Left hindlimb (tissue), 1 donor: ENCODE results near the gene CXCL14.

Source experiments
- DNase-seq: peaks from one replicate; pipeline ENCODE4 v3.0.0-alpha.2; 2018

CXCL14 gene

DNA sequence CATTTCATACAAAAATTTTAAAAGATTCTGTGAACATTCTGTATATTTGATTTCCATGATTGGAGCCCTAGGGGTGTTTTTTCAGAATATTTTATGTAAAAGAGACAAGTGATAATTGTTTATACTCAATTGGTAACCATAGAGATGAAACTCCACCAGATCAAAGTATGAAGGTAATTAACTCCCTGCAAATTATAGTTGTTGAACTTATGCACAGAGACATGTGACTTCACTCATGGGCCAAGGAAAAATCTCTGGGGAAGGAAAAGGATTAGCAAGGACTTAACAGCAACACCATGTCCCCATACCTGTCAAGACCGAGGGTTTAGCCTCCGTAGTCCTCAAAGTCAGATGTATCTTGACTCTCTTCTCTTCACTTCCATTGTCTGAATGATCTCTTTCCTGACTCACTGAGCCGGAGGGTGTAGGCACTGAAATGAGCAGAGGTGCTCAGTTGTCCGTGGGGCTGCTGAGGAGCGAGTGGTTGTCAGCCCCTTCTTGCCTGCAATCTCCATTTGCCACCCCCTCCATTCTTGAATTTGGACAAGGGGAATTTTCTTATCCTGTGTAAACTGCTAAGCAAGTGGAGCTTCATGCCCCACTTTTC, 17.5 kb upstream of the CXCL14 start:
- DNase-seq: no peak

GRCh38 chr5:135594416-135594960, 15.7 kb upstream of the CXCL14 start:
- DNase-seq: no peak

- no peak for DNase-seq
Measured at GRCh38 chr5:135593886-135594285, 15.1 kb upstream of the CXCL14 start.

DNA sequence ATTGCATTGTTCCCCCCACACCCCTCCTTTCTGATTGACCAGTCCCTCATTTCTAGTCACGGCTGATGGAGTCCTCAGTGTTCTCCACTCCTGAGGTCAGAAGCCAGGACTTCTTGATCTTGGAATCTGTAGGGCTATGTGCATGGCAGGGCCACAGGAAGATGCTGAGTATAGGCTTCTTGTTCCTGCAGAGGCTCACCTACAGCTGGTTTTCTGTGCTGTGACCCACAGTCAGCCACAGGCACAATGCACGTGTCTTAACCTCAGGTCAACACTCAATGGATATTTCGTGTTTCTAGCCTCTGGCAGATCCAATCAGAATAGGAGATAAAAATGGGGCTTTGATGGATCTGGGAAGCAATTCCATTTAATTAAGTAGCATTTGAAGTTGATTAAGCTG, 14.3 kb upstream of the CXCL14 start:
- DNase-seq: no peak

- no peak for DNase-seq
Measured at GRCh38 chr5:135592312-135593045, 13.7 kb upstream of the CXCL14 start.

GRCh38 chr5:135591277-135591676, 12.5 kb upstream of the CXCL14 start:
- DNase-seq: no peak

DNA sequence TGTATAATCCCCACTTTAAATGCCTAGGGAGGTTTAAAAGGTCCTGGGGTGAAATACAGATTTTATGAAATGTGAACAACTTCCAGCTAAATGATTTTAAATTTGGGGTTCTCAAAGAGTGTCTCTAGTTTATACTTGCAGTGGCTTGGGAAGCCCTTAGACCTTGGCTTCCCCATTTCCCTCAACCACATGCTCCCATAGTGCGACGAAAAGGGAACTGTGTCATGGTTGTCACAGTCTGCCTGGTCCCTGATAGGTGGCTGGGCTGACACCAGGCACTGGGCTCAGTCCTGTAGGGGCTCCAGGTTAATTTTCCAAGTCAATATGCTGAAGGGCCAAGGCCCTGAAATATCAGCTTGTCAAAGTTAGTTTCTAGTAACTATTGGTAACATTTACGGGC, 10.4 kb upstream of the CXCL14 start:
- DNase-seq: no peak

DNA sequence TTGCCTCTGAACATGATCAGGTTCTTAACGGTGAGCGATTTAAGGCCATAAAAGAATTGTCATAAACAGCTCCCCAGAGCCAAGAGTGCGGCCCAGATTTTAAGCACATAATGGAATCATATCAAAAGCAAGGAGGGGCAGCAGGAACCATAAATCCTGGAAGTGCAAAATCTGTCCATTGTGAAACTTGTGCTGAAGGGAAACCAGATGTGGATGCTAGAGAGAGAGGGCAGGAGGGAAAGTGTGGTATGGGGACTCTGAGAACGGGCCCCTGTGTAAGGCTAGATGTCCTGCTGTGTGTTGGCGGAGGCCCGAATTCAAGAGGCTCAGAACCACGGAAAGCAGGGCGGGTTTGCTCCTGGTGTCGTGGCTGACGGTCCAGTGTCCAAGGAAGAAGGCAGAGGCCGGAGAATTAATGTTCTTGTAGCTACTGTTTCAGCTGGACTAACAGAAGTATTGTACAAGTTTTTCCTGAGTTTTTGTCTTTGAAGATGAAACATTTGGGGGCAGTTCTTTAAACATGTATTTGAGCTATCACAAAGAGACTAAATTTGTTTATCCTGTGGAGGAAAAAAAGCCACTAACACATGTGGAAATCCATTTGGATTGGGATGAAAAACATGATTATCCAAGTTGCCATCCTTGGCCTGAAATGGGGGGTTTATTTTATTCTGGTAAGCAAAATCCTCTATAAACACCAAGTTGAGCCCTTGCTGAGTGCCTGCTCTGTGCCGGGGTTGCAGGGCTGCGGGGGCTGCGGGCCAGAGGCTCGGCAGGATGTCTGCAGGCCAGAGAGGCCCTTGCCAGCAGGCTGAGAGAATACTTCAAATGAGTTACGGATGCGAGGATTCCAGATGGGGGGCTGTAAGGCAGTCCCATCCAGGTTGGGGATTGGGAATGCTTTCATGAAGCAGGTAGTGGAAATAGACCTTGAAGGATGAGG, 9.2 kb upstream of the CXCL14 start:
- no peak for DNase-seq

DNA sequence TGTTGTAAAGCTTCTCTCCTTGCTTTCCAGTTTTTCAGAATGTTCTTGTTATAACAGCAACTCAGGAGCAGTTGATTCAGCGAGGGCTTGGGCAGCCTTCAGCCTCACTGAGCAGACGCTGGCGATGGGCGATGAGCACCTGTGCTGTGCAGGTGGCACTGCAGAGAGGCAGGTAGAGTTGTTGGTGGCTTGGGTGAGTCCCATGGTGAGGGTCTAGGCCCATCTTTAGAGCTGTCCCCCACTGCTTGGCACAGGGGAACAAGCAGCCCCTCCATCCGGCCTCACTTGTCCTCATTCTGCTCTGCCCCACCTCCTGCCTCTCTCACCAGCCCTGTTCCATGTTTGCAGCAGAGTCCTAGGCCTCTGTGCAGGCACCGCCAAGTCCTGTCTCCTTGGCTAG, 6.1 kb upstream of the CXCL14 start:
- no peak for DNase-seq

DNA sequence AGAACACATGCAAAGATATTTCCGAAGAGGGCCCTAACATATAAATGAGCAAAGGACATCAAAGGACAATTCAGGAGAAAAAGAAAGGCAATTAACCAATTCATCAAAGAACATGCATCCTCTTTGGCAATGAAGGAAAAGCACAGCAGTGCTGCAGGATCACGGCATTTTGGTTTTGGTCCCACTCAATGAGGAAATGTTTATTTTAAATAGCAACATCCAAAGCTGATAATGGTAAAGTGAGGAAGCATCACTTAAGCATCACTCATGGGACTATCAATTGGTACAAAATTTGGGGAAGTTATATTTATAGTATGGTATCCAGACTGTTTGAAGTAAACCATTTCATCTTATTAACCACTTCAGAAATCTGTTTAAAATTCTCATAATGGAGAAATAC, 5.5 kb upstream of the CXCL14 start:
- no peak for DNase-seq

DNA sequence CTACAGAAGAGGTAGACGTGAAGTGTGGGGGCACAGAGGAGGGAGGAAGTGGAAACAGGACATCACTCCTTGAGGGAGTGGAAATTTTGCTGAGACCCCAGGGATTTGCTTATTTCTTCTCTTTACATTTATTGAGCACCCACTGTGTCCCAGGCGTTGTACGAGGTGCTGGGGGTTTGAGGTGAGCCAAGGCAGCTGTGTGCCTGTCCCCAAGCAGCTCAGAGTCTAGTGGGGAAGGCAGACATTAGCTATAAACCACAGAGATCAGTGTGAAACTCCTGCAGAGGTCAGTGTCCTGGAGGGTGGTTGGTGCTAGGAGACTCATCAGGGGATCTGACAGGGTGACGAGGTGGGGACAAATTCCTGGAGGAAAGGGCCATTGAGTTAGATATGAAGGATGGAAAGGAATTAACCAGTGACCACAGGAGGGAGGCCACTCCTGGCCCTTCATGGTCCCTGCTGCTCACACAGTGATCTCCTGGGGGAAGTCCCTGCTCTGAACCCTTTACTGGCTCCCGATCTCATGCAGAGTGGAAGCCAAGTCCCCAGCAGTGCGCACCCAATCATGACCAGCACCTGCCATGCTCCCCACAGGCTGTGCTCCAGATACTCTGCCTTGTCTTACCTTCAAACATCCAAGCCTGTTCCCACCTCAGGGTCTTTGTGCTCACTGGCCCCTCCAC, 3.4 kb upstream of the CXCL14 start:
- DNase-seq: no peak

GRCh38 chr5:135578305-135578684, 496 bp downstream of the CXCL14 start:
- DNase-seq: no peak

- no peak for DNase-seq
Measured at GRCh38 chr5:135577421-135577820, 1.4 kb downstream of the CXCL14 start.

- no peak for DNase-seq
Measured at GRCh38 chr5:135576075-135576599, 2.7 kb downstream of the CXCL14 start.

DNA sequence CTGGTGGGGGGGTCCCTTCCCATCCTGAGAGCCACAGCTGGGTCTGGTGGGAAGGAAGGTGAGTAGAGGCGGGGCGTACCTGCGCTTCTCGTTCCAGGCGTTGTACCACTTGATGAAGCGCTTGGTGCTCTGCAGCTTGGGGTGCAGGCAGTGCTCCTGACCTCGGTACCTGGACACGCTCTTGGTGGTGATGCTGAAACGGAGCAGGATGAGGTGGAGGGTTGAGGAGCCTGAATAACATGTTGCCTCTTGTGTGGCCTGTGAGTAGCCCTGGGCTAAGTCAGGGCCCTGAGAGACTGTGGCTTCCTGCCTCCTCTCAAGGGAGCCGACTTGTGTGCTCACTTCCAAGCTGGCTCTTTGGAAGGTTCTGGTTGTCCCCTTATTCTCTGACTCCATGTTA, 4.3 kb downstream of the CXCL14 start:
- DNase-seq: no peak

DNA sequence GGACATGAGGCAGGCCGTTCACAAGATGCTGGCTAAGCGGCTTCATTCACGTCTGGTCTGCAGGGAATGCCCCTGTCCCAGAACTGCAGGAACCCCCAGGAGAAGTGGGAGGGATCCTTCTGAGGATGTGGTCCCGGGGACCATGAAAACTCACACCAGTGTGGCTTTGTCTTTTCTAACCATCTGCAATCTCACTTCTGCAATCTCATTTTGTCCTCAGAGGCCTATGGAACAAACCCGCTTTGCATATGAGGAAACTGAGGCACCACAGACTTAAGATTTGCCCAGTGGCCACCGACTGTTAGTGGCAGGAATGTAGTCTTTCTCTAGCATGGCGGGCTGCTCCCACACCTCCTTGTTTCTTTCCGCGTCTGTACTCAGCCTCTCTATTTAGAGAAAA, 6.9 kb downstream of the CXCL14 start:
- no peak for DNase-seq

DNA sequence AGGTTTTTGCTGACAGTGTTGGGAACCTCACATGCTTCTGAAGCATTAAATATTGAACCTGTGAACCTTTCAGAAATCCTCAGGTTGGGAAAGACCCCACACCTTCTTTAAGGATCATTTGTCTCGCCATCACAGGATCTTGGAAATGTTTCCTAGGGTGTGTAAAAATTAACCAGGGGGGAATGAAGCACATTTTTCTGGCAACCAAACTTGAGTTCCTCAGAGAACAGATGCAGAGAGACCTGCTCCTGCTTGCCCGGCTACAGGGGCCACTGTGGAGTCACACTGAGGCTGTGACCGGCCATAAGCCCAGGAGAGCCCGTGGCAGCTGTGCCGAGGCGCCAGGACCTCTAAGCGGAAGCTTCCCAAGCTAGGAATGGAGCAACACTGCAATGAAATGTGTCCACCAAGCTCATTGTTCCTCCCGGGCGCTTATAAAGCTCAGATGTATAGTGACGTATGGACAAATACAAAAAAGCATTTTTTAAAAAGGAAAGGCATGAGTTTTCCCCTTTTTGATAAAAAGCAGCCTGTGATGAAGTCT, 7.7 kb downstream of the CXCL14 start:
- DNase-seq: no peak

- no peak for DNase-seq
Measured at GRCh38 chr5:135570453-135570764, 8.4 kb downstream of the CXCL14 start.

- no peak for DNase-seq
Measured at GRCh38 chr5:135569755-135570452, 8.9 kb downstream of the CXCL14 start.

GRCh38 chr5:135568923-135569360, 9.8 kb downstream of the CXCL14 start:
- no peak for DNase-seq

DNA sequence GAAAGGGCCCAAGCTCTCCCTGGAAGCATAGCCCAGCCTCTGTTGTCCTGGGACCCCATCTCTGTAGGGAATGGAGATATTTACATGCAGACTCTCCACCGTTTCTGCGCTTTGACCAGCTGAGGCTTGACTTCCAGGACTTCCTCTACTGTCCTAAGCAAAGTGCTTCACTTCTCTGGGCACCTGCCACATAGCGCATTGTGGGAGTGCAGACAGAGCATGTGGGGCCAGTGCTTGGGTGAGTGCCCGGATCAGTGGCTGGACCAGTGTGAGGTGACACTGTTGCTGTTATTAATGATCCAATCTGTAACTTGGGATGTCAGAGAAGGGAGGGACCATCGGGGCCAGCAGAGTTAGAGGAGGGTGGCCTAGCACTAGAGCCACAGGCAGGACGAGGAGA, 10.5 kb downstream of the CXCL14 start:
- DNase-seq: no peak

GRCh38 chr5:135567661-135568060, 11.1 kb downstream of the CXCL14 start:
- no peak for DNase-seq
